ENCODE measurements around the gene GPC5.
"Not testable (repeated sequence)": the region's sequence is repeated elsewhere in the genome, so short reads cannot be mapped to it uniquely, and the experiment has no call there.

DNA sequence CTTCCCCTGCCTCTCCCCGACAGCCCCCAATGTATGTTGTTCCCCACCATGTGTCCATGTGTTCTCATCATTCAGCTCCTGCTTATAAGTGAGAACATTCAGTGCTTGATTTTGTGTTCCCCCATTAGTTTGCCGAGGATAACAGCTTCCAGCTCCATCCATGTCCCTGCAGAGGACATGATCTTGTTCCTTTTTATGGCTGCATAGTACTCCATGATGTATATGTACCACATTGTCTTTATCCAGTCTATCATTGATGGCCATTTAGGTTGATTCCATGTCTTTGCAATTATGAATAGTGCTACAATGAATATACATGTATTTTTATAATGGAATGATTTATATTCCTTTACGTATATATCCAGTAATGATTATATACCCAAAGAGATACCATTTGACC is 399.9 kb downstream of the GPC5 start:
- TF ChIP-seq CTCF (IDR thresholded peaks at IDR 0.05; ENCODE audit: low read depth, low read length, missing input control); GABPA (IDR thresholded peaks at IDR 0.05 in 1 of 2, conservative IDR thresholded peaks at IDR 0.05 in 1 of 2); RAD21 (IDR thresholded peaks at IDR 0.05); REST (IDR thresholded peaks at IDR 0.05); FOXA1 (IDR thresholded peaks at IDR 0.05); MAX (IDR thresholded peaks at IDR 0.05); JUND (IDR thresholded peaks at IDR 0.05); ZBTB33 (IDR thresholded peaks at IDR 0.05); SP1 (IDR thresholded peaks at IDR 0.05); HNF4G (IDR thresholded peaks at IDR 0.05); TAF1 (conservative IDR thresholded peaks at IDR 0.05); RXRA (IDR thresholded peaks at IDR 0.05): not testable (repeated sequence)
